Prostate gland (tissue), 2 donors: ENCODE data around the gene ATP13A2. TPM values are rescaled to one million over a fixed set of nuclear protein-coding genes. Genes with fewer than 3 reads are reported as not detected.

Experiments used
- DNase-seq: peaks from one replicate; pipeline ENCODE4 v3.0.0-alpha.2; 2019; ENCODE audit warnings: low spot score
- H3K27ac ChIP-seq, 2 donors: fragments of 200-600 bp; sonication (generic); 2 replicates each; pipeline ENCODE4 v1.5.1; 2017 to 2019
- H3K27me3 ChIP-seq: fragments of 200-600 bp; sonication (generic); replicated peaks from 2 replicates; pipeline ENCODE4 v1.5.1; 2019; ENCODE audit not compliant: insufficient read depth
- H3K36me3 ChIP-seq, 2 donors: fragments of 200-600 bp; sonication (generic); 1 replicate in 1 of 2; 2 replicates in 1 of 2; pipeline versions ENCODE4 v1.5.1 to v1.8.1; 2017 to 2019
- H3K4me1 ChIP-seq: fragments of 200-600 bp; sonication (generic); replicated peaks from 2 replicates; pipeline ENCODE4 v1.5.1; 2019
- H3K4me3 ChIP-seq, 2 donors: fragments of 200-600 bp; sonication (generic); 2 replicates each; pipeline ENCODE4 v1.5.1; 2017 to 2019
- H3K9me3 ChIP-seq: fragments of 200-600 bp; sonication (generic); 2 replicates; pipeline ENCODE4 v1.5.1; 2017
- CTCF ChIP-seq, 4 experiments: fragments of 200-600 bp in 2 of 4; fragments of 450-650 bp in 2 of 4; sonication (generic) in 2 of 4; IDR thresholded peaks; 1 replicate in 3 of 4; 2 replicates in 1 of 4; pipeline ENCODE4 v1.5.1; 2016 to 2019; ENCODE audit warnings: antibody characterized with exemption in 4 of 4, mild to moderate bottlenecking in 2 of 4, moderate library complexity in 2 of 4
- POLR2A ChIP-seq: fragments of 450-650 bp; IDR thresholded peaks from one replicate; pipeline ENCODE4 v1.6.1; 2016; ENCODE audit warnings: antibody characterized with exemption, mild to moderate bottlenecking
- POLR2AphosphoS5 ChIP-seq: sonication (generic); formaldehyde crosslinking; IDR thresholded peaks from one replicate; pipeline ENCODE4 v1.6.1; 2017; ENCODE audit warnings: antibody characterized with exemption
- WGBS: methylation state at CpG from one replicate; pipeline ENCODE4 v1.1.5; 2018; 5-methylcytosine and 5-hydroxymethylcytosine counted together
- intact Hi-C: fragments of 100-400 bp; cut with DNase I; formaldehyde crosslinking; loops from one replicate; pipeline ENCODE4 v1.14.2; 2022
- total RNA-seq, 2 donors: library from RNA; depleted of rRNA; stranded (reverse); fragments of >200 nt; gene quantifications; one replicate each; pipeline ENCODE4 v1.1.0, GENCODE V29; 2016

ATP13A2 gene
- total RNA-seq, 2 donors from 2014 or later = 45.4 to 47.9 TPM

GRCh38 chr1:17045150-17045549 lies 33.4 kb upstream of the ATP13A2 start:
- no peak for TF ChIP-seq POLR2A
- no peak for TF ChIP-seq POLR2AphosphoS5
- no peak for TF ChIP-seq CTCF (IDR thresholded peaks at IDR 0.05)
- H3K4me1 ChIP-seq = no peaks in the 10 kb centered on the region
- H3K4me3 ChIP-seq = no peak overlapping the region
- H3K27me3 ChIP-seq = no peaks in the 10 kb centered on the region
- intact Hi-C loops = no loop called here
- no peak overlapping the region for H3K27ac ChIP-seq
- peaks cover 0 to 3% of the 10 kb centered on the region in 2 donors for H3K36me3 ChIP-seq
- no peaks in the 10 kb centered on the region for H3K9me3 ChIP-seq
- WGBS = 68% methylated on average over 5 of the region's 5 CpGs
- no peak for DNase-seq

GRCh38 chr1:17043676-17044075 lies 31.9 kb upstream of the ATP13A2 start:
- no peaks in the 10 kb centered on the region for H3K9me3 ChIP-seq
- no peak for TF ChIP-seq POLR2A
- TF ChIP-seq POLR2AphosphoS5 = no peak
- TF ChIP-seq CTCF (IDR thresholded peaks at IDR 0.05) = no peak
- peaks cover 0 to 3% of the 10 kb centered on the region in 2 donors for H3K36me3 ChIP-seq
- no peak overlapping the region for H3K27ac ChIP-seq
- H3K27me3 ChIP-seq = no peaks in the 10 kb centered on the region
- 75% methylated on average over 5 of the region's 5 CpGs for WGBS
- no peak overlapping the region for H3K4me3 ChIP-seq
- DNase-seq = no peak
- intact Hi-C loops = no loop called here
- H3K4me1 ChIP-seq = no peaks in the 10 kb centered on the region

GRCh38 chr1:17040135-17040534 lies 28.4 kb upstream of the ATP13A2 start:
- no peak for TF ChIP-seq POLR2A
- no peak for TF ChIP-seq POLR2AphosphoS5
- no peak for TF ChIP-seq CTCF (IDR thresholded peaks at IDR 0.05)
- intact Hi-C loops = no loop called here
- H3K36me3 ChIP-seq = peaks cover 0 to 3% of the 10 kb centered on the region in 2 donors

GRCh38 chr1:17039522-17039921 lies 27.8 kb upstream of the ATP13A2 start:
- no peaks in the 10 kb centered on the region for H3K9me3 ChIP-seq
- intact Hi-C loops = no loop called here
- peaks cover 0 to 3% of the 10 kb centered on the region in 2 donors for H3K36me3 ChIP-seq
- no peak for DNase-seq
- no peak overlapping the region for H3K4me3 ChIP-seq
- no peak overlapping the region for H3K27ac ChIP-seq
- TF ChIP-seq POLR2AphosphoS5 (no peak), CTCF (IDR thresholded peaks at IDR 0.05) (no peak), POLR2A (no peak)
- WGBS = 96% methylated on average over 2 of the region's 2 CpGs
- H3K4me1 ChIP-seq = no peaks in the 10 kb centered on the region
- H3K27me3 ChIP-seq = no peaks in the 10 kb centered on the region

More at GRCh38 chr1:17040135-17040534, 28.4 kb upstream of the ATP13A2 start:
- H3K27me3 ChIP-seq = no peaks in the 10 kb centered on the region
- WGBS = 84% methylated on average over 1 of the region's 1 CpG
- H3K4me3 ChIP-seq = no peak overlapping the region
- DNase-seq = no peak
- H3K9me3 ChIP-seq = no peaks in the 10 kb centered on the region
- no peak overlapping the region for H3K27ac ChIP-seq
- H3K4me1 ChIP-seq = no peaks in the 10 kb centered on the region

- no peaks in the 10 kb centered on the region for H3K9me3 ChIP-seq
- TF ChIP-seq POLR2A (no peak), CTCF (IDR thresholded peaks at IDR 0.05) (no peak), POLR2AphosphoS5 (no peak)
- no peaks in the 10 kb centered on the region for H3K4me1 ChIP-seq
- peaks cover 0 to 4% of the 10 kb centered on the region in 2 donors for H3K36me3 ChIP-seq
- no peak overlapping the region for H3K4me3 ChIP-seq
- intact Hi-C loops = no loop called here
- no peak overlapping the region for H3K27ac ChIP-seq
- WGBS = 84% methylated on average over 4 of the region's 4 CpGs
- DNase-seq = no peak
- H3K27me3 ChIP-seq = no peaks in the 10 kb centered on the region
Measured at GRCh38 chr1:17033481-17033880, 21.8 kb upstream of the ATP13A2 start.
